NCI-H69 (cell line): ENCODE data around the gene CDC25A.

Experiments used
- DNase-seq: peaks from one replicate; lab custom pipeline; 2025; lab: John Stamatoyannopoulos, UW

The CDC25A gene

GRCh38 chr3:48194446-48195071 is 6.3 kb upstream of the CDC25A start:
- DNase-seq, result peak; percentile 73

GRCh38 chr3:48190911-48191310 is 2.7 kb upstream of the CDC25A start:
- DNase-seq, result no peak

DNA sequence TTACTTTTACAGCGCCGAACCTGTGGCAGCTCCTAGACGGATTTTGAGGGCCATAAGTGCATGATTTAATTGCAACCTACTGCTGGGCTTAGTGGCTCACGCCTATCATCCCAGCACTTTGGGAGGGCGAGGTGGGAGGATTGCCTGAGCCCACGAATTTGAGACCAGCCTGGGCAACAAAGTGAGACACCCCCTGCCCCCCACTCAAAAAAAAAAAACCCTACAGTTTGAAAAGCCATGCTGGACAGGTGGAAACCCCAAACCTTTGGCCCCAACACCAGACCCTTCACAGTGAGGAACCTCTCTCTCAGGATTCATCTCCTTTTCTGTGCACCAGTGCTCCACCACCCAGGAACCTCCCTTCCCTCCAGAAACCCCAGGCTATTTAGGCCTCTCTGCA is 1.1 kb upstream of the CDC25A start:
- no peak for DNase-seq

DNA sequence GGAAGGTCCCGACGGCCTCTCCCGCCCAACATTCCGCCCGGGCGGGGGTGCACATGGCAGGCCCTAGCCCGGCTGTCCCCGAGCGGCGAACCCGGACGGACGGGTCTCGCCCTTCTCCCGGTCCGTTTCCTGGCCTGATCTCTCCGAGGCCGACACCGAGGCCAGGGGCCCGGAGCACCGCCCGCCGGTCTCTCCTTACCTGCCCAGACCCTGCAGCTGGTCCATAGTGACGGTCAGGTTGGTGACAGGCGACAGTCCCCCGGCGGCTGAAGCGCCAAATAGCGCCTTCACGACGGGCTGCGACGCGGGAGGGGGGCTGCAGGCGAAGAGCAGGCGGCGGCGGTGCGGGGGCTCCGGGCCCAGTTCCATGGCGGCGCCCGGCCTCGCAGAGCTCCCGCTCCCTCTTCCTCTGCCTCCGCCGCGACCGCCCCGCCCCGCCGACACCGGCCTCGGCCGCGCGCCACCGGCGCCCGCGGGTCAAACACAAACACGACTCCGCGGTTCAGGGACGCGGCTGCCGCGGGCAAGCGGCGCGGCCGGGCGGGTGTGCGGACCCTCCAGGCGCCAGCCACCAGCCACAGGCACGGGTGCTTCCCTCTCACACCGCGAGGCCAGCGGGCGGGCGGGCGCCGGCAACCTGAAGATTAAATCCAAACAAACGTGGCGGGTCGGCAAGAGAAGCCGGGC is 495 bp downstream of the CDC25A start:
- DNase-seq, result peak; percentile 41

GRCh38 chr3:48187301-48187578 is 977 bp downstream of the CDC25A start:
- no peak for DNase-seq

DNA sequence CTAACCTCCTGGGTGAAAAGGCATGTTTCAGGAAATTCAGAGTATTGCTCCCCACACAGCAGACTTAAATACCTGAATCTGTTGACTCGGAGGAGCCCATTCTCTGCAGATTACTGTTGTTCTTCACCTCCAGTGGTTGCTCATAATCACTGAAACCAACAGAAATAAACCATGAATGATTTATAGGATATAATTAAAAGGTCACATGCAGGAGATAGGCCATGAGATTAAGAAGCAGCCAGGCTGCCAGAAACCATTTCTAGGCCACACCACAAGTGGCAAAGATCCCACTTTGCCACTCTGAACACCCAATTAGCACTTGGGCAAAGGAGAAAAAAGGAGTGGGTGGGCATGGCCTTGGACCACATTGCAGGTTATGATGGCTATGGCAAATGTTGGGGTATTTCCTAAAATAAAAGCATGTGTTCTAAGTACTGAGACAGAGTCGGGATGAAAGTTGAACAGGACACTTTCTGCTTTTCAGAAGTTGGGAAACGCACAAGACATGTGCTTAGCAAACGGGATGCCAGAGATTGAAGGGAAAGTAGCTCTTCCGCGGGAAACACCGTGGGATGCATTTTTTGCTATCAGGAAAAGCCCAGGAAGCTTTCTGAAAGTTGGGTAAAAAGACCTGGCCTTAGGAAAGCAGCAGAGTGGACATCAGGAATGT is 1.5 kb downstream of the CDC25A start:
- no peak for DNase-seq

GRCh38 chr3:48185129-48185528 is 3.1 kb downstream of the CDC25A start:
- no peak for DNase-seq

DNA sequence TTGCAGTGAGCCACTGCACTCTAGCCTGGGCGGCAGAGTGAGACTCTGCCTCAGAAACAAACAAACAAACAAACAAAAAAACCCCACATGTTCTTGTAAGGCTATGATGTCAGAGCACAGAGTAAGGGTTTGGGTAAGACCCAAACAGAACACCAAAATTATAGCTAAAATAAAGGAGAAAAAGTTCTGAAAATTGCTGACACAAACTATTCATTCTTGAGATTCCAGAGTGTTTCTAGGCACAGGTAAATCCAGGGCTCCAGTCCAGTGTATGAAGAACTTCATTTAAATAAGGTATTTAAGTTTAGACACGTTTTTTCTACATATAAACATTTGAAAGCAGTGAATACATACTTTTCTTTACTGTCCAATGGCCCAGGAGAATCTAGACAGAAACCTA is 3.9 kb downstream of the CDC25A start:
- no peak for DNase-seq

- DNase-seq, result no peak
Measured at GRCh38 chr3:48180531-48181253, 7.5 kb downstream of the CDC25A start.

DNA sequence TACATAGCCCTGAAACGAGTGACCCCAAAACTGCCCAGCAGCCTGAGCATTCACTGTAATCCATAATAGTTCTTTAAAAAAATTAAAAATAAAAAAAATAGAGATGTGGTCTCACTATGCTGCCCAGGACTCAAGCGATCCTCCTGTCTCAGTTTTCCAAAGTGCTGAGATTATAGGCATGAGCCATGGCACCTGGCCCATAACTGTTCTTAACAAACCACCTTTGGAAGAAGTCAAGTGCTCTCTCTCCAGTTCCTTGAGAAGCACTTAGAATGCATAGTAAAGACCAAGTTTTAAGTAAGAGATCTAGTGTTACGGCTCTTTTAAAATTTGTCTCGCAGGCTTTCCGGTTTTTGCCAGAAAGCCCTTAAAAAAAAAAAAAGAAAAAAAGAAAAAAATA is 8.2 kb downstream of the CDC25A start:
- no peak for DNase-seq

GRCh38 chr3:48178072-48178471 is 10.1 kb downstream of the CDC25A start:
- no peak for DNase-seq

DNA sequence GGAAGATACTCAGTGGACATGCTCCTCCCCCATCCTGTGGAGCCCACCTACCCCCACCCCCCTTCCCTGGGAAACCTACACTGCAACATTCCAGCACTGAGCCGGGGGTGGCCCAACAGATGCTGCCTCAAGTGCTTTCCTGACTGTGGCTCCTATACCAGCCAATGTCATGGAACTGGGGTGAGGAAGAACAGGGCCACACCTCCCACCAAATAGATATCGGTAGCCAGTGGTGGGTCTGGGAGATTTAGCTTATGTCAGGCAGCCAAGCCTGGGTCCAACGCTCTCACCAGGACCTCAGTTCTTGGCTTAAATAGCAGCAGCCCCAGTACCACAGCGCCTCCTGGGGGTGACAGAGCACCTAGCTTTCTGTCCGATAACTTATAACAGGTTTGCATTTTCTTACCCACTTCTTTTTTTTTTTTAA is 30.3 kb downstream of the CDC25A start:
- DNase-seq, result peak; percentile 17

DNA sequence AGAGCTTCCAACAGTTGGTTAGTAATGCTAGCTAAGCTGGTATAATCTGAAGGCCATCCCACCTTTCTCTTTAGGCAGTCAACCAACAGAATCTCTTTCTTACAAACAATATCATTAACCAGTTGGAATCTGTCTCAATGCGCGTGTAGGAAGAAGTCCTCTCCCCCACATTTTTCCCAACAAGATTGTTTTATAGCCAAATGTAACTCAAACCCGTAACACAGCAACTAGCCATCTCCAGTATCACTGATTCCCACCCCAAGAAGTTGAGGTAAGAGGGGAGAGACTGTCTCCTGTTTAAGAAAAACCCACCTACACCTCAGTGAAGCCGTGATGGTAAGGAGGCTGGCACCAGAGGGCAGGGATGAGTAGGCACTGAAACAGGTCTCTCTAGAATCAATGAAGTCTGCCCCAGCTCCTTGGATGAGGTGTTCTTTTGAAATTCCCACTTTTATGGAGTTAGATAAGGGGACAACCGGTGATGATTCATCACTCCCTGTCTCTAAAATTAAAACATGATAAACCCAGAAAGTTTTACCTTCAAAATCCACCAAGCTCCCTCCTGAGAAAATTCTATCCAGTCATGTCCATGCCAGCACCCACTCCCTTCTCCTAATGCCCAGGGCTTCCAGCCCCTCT is 30.9 kb downstream of the CDC25A start:
- DNase-seq, result no peak

DNA sequence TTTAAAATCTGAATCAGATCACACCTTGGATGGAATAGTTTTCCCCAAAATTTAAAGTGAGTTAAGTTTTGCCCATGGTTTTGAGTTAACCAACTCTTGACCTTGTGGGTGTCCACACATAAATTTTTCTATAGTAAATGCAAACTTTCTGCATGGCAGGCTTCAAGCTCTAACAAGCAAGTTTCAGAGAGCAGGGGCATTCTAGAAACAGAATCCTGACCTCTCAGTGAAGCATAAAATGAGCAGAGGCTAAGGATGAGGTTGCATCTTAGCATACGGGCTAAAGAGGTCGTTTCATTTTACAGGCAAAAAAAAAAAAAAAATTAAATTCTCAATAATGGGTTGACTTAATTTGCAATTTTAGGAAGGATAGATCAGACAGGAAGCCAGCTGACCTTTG is 32.1 kb downstream of the CDC25A start:
- no peak for DNase-seq

GRCh38 chr3:48155122-48155521 is 33.1 kb downstream of the CDC25A start:
- peak; percentile 1 for DNase-seq

- DNase-seq, result no peak
Measured at GRCh38 chr3:48151807-48152427, 36.3 kb downstream of the CDC25A start.

GRCh38 chr3:48151058-48151806 is 37.0 kb downstream of the CDC25A start:
- DNase-seq, result peak; percentile 86

DNA sequence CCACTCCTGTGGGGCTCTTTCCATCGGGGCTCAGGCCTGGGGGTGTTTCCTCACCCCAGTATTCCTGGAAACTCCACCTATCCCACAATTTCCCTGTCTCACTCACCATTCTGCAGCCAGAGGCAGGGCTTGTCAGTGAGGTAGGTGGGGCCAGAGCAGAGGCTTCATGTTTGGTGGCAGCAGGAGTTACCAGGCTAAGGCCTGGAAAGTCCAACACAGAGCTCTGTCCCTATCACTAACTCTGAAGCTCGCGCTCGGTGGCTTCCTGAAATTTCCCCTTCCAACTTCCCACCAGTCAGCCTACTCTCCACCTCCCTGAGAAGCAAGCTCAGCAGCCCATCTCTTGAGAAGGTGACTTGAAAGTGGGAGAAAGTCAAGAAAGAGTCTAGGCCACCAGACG is 44.2 kb downstream of the CDC25A start:
- no peak for DNase-seq

DNA sequence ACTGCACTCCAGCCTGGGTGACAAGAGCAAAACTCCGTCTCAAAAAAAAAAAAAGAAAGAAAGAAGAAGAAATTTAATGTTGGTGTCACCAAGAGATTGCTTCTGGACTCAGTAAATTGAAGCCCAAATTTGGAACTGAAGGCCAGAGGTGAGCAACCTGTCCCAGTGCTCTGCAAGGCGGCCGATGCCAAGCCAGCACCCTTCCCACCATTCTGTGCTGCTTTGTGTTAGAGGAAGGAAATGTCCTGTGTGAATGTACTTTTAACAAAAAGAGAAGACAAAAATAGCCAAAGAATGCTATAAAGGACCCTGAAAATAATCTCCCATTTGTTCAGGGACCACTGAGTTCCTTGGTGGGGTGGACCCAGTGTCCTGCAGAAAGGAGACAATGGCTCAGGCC is 44.6 kb downstream of the CDC25A start:
- DNase-seq, result no peak

DNA sequence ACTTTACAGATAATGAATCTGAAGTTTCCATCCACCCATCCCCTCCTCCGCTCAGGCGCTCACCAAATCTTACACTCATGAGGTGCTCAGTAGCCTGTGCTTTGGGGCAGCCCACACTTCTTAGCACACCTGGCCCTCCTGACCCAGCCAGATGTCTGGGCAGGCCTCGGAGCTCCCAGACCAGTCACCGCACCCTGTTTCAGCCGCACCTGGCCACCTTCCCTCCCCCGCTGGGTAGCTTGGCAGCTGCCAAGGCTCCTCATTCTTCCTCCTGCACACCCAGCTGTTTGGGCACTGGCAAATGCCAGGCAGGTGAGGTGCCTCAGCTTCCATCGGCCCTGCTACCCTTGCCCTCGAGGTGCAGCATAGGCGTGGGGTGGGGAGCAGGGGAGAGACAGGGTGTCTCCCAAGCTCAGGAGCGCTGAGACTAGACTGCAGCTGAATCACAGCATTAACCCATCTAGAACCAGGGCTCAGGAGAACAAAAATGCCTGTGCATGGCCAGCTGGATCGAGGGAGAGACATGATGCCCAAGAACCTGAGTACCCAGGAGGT is 45.8 kb downstream of the CDC25A start:
- DNase-seq, result peak; percentile 73

- DNase-seq, result no peak
Measured at GRCh38 chr3:48141604-48142137, 46.5 kb downstream of the CDC25A start.
